Mesothelial cell of epicardium (in vitro differentiated cells): ENCODE measurements around the gene ADGRG6. TPM values are rescaled to one million over a fixed set of nuclear protein-coding genes. Genes with fewer than 3 reads are reported as not detected.
"Not testable (repeated sequence)": the region's sequence is repeated elsewhere in the genome, so short reads cannot be mapped to it uniquely, and the experiment has no call there.

ENCODE experiments used
- DNase-seq, 2 experiments: peaks; one replicate each; pipeline ENCODE4 v3.0.0; 2021; ENCODE audit warnings: low spot score in 2 of 2; ENCODE audit not compliant: unreplicated experiment in 2 of 2
- H3K27ac Mint-ChIP-seq: 2 replicates; pipeline ENCODE4 v1.8.0; 2021; ENCODE audit warnings: mixed read lengths
- H3K27me3 Mint-ChIP-seq: 2 replicates; pipeline ENCODE4 v1.8.0; 2021; ENCODE audit warnings: low read depth, mixed read lengths
- H3K36me3 Mint-ChIP-seq: 2 replicates; pipeline ENCODE4 v1.8.0; 2021; ENCODE audit warnings: mixed read lengths
- H3K4me1 Mint-ChIP-seq: 2 replicates; pipeline ENCODE4 v1.8.0; 2021; ENCODE audit warnings: mixed read lengths
- H3K4me3 Mint-ChIP-seq: 2 replicates; pipeline ENCODE4 v1.8.0; 2021; ENCODE audit warnings: mild to moderate bottlenecking, moderate library complexity, mixed read lengths
- H3K9me3 Mint-ChIP-seq: 2 replicates; pipeline ENCODE4 v1.8.0; 2021; ENCODE audit warnings: mixed read lengths
- CTCF ChIP-seq: fragments of 200-600 bp; sonication (generic); IDR thresholded peaks from one replicate; pipeline ENCODE4 v1.5.0; 2021; ENCODE audit warnings: antibody characterized with exemption; ENCODE audit not compliant: unreplicated experiment
- total RNA-seq: library from RNA; stranded (reverse); gene quantifications from 3 replicates; pipeline ENCODE4 v1.2.1, GENCODE V29; 2021

The ADGRG6 gene
- total RNA-seq, 1 donor from 2014 or later = 36.6 TPM

DNA sequence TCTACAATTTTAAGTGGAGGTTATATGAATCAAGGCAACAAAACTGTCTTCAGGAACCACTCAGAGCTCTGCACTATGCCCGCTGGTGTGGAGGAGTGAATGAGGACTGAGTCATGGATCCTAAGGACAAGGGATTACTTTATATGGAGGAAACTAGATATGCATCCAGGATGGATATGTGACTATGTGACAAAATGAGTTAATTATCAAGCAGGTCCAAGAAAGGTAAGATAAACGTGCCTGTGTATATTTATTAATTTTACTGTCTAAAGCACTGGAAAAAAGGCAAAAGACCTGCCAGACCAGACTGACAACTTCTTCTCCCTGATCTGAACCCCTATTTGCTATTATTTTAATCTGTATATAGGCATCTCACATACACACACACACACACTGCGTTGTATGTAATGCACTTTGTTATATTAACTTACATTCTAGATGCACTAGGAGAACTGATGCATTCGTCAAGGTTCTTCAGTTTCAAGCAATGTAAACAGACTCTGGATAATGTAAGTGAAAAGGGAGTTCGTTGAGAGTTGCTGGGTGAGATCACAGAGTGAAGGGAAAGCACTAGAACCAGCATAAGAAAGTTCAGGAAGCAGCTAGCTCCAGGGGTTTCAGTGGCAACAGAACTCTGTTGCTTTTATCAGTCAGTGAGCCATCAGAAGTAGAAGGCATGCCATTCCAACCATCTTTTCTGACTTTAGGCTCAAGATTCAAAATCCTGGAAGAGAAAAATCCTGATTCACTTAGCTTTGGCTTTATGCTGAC is 26.4 kb upstream of the ADGRG6 start:
- Mint-ChIP-seq H3K27me3 (no peaks in the 10 kb centered on the region), H3K9me3 (peaks cover 7% of the 10 kb centered on the region), H3K4me1 (peaks cover 43% of the 10 kb centered on the region), H3K36me3 (peaks cover 4% of the 10 kb centered on the region), H3K4me3 (no peak overlapping the region), H3K27ac (peak overlapping the region; percentile 75)
- DNase-seq = no peak
- no peak for TF ChIP-seq CTCF

DNA sequence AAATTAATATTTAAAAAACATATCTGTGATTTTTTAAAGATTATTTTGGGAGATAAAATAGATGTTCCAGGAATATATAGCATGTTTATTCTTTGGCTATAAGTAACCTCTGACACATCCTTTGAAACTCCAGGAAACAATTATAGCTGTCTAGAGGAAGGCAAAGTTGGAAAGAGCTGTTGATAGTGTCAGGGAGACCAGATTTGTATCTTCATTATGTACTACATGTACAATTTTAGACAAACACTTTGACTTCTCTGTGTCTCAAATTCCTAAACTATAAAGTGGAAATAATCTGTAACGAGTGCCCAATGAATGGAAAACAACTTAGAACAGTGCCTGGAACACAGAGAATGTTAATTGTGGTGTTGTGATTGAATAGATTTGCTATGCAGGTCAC is 25.6 kb upstream of the ADGRG6 start:
- Mint-ChIP-seq H3K27me3 (no peaks in the 10 kb centered on the region), H3K27ac (no peak overlapping the region), H3K4me3 (no peak overlapping the region), H3K9me3 (peaks cover 11% of the 10 kb centered on the region), H3K36me3 (peaks cover 9% of the 10 kb centered on the region), H3K4me1 (peaks cover 43% of the 10 kb centered on the region)
- no peak for TF ChIP-seq CTCF
- DNase-seq = no peak

DNA sequence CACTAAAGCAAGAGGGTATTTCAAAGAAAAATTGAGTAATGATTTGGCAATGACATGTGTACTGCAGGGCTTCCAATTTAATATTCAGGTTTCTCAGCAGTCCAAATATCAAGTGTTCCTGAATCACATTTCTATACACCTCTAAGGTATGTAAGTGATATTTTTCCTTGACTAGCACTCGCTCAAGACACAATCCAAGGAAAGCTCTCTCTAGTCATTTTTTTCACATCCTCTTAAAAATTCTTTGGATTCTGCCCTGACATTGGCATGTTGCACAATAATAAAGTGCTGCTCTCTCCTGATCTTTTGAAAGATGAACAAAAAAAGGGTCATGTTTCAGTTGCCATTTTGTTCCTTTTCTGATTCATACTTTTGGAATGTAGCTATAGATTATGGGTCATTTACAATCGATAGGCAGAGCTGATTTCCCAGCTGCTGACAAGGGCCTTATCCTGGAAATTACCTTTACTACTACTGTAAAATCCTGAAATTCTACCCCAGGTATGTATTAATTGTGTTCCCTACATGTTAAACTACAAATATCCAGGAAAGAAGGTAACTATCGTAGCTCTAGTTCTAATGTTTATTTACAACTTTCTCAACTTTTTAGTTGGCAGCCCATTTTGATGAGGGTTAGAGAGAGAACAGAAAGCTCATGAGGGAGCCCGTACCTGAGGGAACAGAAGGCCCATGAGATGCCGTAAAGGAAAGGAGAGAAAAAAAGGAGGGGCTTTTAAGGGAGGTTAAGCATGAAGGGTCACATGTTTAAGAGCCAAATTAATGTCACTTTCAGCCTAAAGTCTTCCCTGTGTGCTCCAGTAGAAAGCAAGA is 22.2 kb upstream of the ADGRG6 start:
- peak overlapping the region; percentile 91 for H3K27ac Mint-ChIP-seq
- H3K36me3 Mint-ChIP-seq = peaks cover 22% of the 10 kb centered on the region
- H3K27me3 Mint-ChIP-seq = no peaks in the 10 kb centered on the region
- H3K9me3 Mint-ChIP-seq = peaks cover 33% of the 10 kb centered on the region
- no peak for DNase-seq
- TF ChIP-seq CTCF = no peak
- peaks cover 39% of the 10 kb centered on the region for H3K4me1 Mint-ChIP-seq
- H3K4me3 Mint-ChIP-seq = no peak overlapping the region

DNA sequence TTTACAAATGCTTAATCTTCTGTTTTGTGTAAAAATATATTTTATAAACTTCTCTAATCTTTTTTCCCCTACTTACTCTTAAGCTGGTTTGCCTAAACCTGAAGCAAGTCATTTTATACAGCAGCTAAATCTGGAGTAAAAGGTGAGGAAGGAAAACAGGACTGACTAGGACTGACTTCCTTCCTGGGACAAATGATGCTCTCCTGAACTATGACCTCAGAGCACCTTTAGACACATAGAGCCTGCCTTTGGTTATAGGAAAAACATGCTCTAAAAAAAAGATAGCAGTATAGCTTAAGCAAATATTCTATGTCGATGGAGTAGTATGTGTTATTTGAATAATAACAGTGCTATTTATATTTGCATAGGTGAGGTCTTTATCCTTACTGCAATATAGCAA is 21.5 kb upstream of the ADGRG6 start:
- peaks cover 32% of the 10 kb centered on the region for H3K4me1 Mint-ChIP-seq
- H3K4me3 Mint-ChIP-seq = no peak overlapping the region
- TF ChIP-seq CTCF = no peak
- H3K36me3 Mint-ChIP-seq = peaks cover 22% of the 10 kb centered on the region
- DNase-seq = no peak
- no peaks in the 10 kb centered on the region for H3K27me3 Mint-ChIP-seq
- H3K9me3 Mint-ChIP-seq = peaks cover 37% of the 10 kb centered on the region
- no peak overlapping the region for H3K27ac Mint-ChIP-seq

DNA sequence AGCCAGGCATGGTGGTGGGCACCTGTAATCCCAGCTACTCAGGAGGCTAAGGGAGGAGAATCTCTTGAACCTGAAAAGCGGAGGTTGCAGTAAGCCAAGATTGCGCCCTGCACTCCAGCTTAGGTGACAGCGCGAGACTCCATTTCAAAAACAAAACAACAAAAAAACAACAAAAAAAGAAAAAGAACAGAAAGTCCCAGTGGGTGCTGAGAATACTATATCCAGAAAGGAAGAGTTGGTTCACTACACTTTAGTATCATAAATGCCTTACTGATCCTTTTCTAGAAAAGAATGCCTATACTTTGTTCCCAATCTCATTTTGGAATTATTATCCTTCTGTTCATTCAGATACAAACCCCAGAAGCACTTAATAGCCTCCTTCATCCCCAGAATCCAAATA is 20.9 kb upstream of the ADGRG6 start:
- no peak for DNase-seq
- Mint-ChIP-seq H3K4me3 (no peak overlapping the region), H3K27ac (no peak overlapping the region), H3K27me3 (no peaks in the 10 kb centered on the region), H3K36me3 (peaks cover 22% of the 10 kb centered on the region), H3K4me1 (peaks cover 26% of the 10 kb centered on the region), H3K9me3 (peaks cover 39% of the 10 kb centered on the region)
- TF ChIP-seq CTCF = no peak

GRCh38 chr6:142283138-142283537 is 18.7 kb upstream of the ADGRG6 start:
- DNase-seq, H3K4me3 Mint-ChIP-seq, H3K27me3 Mint-ChIP-seq, H3K27ac Mint-ChIP-seq: not testable (repeated sequence)
- H3K4me1 Mint-ChIP-seq = peaks cover 23% of the 10 kb centered on the region
- H3K36me3 Mint-ChIP-seq = peaks cover 22% of the 10 kb centered on the region
- peaks cover 35% of the 10 kb centered on the region for H3K9me3 Mint-ChIP-seq
